ENCODE results near the gene DHX16.
"Not testable (repeated sequence)": the region's sequence is repeated elsewhere in the genome, so short reads cannot be mapped to it uniquely, and the experiment has no call there.

DHX16 gene

DNA sequence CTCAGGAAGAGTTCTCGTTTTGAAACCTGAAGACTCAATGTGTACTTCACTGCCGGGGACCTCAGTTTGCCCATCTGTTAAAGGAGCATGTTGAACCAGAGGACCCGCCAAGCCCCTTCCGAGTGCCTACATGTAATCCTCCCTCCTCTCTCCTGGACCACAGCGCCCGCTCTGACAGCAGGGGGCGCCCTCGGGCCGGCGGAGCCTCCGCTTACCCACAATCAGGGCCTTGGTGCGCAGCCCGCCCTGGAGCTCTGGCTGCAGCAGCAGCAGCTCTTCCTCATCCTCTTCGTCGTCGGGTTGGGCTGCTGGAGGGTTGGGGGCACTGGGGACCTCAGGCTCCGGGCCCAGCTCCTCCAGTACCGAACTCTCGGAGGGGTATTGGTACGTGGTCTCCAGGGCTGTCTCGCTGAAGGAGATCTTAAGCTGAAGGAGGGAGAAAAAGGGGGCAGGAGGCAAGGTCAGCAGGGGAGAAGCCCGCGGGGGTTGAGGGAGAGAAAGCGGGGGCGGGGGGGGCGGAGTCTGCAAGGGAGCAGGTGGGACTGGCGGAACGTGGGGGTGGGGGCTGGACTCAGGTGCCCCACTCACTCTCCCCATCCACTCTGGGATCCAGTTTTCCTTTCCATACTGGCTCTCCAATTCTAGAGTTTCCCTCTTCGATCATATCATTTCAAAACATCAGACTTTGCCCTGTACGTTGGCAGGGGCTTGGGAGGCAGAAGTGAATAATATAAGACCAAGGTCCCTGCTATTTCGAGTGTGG, 6.3 kb upstream of the DHX16 start:
- peak; percentile 83 for DNase-seq

DNA sequence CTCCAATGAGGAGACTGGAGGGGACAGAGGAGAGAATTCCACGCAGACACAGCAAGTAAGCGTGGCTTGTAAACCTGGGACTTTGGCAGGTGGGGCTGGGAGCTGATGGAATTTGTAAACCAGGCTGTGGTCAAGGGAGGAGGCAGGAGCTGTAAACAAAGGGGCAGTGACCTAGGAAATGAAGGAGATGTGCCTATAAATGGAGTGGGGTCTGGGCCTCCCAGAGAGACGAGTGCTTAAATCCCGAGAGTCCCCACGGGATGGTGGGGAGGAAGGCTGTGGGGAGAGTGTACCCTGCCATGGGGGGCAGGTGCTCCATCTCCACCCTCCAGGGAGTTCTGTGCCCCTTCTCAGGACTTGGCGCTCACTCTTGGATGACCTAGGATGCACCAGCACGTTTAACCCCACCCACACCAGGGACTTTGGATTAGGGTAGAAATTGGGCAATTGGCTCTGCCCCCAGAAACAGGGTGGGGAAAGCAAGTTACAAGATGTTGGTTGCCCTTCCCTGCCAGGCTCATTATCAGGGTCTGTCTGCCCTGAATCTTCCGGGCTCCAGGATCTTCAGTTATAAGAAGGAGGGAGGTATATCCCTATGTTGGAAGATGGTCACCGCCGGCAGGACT, 4.0 kb upstream of the DHX16 start:
- DNase-seq: peak; percentile 63

DNA sequence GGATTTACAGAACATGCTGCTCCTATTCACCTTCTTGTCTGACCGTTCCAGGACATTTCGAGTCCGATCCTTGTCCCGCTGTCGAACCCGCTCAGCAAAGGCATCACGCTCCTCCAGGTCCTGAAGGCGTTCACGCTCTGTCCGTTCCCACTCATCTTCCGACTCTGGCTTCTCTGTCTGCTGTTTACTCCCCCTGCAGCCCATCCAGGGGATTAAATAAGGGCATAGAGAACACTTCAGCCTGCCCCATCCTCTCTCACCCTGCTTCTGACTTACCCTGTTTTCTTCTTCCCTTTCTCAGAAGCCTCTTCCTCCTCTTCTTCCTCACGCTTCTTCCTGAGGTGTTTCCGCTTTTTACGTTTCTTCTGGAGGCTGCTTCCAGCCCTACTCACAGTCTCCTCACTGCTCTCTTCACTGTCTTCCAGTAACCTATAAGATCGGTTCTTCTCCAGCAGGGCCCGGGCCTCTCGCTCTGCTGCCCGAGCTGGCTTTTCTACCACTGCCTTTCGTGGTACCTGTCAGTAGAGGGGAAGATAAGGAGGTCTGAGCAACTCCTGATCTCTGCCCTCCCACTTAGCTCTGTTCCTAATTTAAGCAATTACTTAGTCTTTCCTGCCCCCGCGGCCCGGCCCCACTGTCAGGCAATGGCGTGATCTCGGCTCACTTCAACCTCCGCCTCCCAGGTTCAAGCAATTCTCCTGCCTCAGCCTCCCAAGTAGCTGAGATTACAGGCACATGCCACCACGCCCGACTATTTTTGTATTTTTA, 1.9 kb downstream of the DHX16 start:
- DNase-seq: no peak

DNA sequence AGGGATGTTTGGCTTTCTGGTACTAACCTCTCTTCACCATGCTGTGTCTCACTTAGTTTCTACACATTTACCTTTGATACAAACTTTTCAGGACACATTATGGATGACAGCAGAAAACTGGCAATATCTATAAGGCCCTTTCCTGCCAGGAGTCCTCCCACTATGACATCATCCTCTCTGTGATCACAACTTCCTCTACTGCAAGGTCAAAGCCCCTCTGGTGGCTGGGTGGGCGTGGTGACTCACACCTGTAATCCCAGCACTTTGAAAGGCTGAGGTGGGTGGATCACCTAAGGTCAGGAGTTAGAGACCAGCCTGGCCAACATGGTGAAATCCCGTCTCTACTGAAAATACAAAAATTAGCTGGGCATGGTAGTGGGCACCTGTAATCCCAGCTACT, 6.5 kb downstream of the DHX16 start:
- DNase-seq: not testable (repeated sequence)

DNA sequence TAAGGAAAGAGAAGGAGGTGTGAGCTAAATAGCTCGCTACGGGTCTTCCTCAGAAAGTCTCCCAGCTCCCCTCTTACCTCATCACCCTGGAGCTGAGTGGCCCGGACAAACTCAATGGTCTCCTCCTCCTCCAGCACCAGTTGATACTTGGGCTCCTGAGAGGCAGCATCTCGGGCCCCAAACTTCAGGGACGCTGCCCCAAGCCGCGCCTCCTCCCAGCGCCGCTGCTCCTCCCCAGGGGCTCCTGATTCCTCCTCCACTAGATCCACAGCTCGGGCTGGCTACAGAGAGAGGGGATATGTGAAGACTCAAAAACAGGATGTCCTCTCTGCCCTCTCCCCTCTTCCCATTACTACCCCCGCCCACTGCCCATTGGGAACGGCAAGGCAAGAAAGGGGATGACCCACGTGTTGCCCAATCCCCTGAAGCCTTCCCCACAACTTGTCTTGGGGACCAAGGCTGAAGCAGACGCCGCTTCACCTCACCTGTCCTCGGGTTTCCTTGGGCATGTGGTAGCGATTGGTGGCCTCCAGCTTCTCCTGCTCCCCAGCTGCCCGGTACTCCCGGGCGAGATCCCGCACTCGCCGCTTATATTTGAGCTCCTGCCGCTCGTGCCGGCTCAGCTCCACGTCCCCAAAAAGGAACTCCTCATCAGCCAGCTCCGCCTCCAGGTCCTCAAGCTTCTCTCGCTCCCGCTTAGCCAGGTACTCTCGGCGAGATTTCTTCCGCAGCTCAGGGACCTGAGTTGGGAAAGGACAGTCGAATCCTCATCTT, 7.6 kb downstream of the DHX16 start:
- no peak for DNase-seq

DNA sequence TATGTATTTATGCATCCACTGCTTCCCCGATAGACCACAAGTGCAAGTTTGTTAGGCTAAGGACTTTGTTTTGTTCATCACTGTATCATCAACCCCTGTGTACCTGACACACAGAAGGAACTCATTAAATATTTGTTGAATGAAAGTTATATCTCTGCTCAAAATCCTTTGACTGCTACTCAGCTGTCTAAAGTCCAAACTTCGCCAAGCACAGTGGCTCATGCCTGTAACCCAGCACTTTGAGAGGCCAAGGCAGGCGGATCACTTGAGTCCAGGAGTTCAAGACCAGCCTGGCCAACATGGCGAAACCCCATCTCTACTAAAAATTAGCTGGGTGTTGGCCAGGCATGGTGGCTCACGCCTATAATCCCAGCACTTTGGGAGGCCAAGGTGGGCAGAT, 14.9 kb downstream of the DHX16 start:
- not testable (repeated sequence) for DNase-seq

DNA sequence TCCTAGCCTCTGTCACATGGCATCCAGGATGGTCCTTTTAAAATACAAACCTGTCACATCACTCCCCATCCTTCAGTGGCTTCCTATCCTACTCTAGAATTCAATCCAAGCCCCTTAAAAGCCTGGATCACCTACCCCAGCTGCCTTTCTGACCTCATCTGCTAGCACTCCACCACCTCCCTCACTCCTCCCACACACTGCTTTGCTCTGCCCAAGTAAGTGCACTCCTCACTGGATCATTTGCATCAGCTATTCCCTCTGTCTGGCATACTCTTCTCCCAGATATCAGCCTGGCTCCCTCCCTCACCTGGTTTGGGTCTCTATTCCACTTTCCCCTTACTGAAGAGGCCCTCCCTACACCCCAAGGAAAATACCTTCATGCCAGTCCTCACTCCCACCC, 15.4 kb downstream of the DHX16 start:
- DNase-seq: no peak

DNA sequence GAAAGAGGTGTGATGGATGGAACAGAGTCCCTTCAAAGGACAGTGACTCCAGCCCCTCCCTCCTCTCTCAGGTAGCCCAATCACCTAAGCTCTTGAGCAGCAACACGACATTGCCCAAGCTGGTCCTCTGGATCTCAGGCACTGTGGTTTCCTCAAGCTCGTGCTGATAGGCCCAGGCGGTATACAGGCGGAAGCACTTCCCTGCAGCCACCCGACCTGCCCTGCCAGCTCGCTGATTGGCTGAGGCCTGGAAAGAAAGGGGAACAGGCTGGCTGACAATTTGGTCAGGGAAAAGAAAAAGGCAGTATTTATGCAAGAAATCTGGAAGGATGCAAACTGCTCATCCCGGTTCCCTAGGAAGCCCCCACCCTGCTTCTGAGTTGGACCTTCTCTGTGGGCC, 16.3 kb downstream of the DHX16 start:
- DNase-seq: no peak

DNA sequence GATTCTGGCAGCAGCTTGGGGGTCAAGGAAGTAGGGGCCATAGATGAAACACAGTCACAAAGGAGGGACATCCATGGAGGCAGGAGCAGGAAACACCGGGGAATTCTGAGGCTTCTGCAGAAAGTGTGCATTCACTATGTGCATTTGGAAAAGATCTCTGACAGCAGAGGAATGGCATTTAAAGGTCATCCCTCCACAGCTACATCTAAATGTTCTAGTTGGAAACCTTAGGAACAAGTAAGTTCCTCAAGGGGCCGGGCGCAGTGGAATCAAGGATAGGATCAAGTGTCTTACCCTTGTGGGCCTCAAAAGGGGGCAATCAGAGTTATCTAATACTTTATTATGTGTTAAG, 17.1 kb downstream of the DHX16 start:
- DNase-seq: no peak

DNA sequence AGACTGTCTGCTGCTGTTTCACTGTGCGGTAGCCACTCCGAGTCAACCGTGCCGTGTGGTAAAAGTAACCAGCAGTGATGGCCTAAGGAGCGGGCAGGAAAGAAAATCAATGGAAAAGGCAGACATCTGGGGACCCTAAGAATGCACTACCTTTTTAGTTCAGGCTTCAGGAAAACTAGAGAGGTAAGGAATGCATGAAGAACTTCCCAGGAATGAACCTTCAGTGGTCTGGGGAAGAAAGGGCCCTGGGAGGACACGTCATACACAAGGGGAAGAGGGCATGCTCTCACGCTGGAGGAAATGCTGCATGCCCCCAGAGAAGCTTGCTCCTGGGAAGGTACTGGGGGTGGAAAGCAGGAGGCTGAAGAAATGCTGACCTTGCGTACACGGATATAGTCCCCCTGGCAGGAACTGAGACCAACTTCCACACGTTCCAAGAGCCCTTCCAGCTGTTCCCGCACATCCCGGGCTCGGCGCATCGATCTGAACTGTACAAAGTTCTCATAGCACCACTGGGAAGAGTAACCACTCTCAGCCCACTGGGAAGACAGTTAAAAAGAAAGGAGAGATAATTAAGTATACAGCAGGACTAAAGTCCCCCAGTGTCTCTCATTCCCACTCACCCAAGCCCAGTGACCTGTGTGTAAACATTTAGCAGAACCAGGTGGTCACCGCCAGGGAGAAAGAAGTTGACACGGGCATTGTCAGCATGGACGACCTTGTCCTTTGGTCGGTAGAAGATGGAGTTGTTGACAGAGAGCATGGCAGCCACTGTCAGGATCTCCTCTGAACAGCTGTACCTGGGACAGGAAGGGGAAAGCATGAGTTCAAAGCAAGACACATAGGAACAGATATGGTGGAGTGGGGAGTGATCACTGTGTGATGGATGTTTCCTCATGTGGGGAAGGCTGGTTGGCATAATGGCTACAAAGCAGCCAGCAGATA, 17.7 kb downstream of the DHX16 start:
- no peak for DNase-seq

DNA sequence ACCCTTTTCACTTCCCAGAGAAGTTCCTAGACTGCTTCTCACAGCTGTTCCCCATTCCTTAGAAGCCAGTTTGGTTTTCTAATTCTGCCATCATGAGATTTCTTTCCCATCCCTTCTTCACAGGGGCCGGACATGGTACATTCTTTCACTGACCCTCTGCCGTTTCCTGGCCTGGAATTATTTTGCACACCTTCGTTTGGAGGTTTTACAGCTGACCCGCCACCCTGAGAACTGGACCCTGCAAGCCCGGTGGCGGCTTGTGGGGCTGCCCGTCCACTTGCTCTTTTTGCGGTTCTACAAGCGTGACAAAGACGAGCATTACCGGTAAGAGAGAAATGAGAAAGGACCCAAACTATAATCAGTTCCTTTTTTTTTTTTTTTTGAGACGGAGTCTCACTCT, 21.7 kb downstream of the DHX16 start:
- no peak for DNase-seq

DNA sequence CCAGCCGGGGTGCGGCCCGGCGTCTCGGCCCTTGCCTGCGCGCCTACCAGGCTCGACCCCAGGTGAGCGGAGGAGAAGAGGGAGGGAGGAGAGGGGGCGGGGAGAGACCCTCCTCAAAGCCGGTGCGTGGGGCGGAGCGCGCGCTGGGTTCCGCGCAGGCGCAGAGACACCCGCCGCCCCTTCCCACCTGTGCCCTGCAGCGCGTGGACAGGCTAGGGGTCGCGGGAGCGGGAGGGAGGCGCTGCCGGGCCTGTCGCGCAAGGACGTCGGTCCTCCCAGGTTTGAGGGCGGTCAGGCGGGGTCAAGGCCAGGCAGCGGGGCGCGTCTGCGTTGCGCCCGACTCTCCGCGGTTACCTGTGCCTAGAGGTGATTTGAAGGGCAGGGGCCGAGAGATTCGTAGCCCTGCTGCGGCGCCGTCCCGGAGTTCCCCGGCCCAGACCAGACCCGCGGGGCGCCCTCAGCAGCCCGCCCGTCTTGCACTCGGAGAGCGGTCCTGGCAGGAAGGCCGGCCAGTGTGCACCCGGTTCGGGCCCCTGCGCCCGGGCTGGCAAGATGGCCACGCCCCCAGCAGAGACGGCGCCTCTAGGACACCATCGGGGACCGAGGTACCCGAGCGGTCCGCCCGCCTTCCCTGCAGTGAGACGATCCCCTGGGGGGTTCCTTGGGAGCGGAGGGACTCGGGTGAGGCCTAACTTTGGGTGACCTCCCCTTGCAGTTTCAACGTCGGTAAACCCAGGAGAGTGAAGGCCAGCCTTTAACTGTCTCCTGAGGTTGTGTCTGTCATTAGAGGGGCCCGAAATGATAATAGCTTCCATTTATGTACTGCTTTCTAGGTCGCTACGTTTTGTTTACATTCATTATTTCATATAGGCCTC, 25.3 kb downstream of the DHX16 start:
- DNase-seq: peak; percentile 75

DNA sequence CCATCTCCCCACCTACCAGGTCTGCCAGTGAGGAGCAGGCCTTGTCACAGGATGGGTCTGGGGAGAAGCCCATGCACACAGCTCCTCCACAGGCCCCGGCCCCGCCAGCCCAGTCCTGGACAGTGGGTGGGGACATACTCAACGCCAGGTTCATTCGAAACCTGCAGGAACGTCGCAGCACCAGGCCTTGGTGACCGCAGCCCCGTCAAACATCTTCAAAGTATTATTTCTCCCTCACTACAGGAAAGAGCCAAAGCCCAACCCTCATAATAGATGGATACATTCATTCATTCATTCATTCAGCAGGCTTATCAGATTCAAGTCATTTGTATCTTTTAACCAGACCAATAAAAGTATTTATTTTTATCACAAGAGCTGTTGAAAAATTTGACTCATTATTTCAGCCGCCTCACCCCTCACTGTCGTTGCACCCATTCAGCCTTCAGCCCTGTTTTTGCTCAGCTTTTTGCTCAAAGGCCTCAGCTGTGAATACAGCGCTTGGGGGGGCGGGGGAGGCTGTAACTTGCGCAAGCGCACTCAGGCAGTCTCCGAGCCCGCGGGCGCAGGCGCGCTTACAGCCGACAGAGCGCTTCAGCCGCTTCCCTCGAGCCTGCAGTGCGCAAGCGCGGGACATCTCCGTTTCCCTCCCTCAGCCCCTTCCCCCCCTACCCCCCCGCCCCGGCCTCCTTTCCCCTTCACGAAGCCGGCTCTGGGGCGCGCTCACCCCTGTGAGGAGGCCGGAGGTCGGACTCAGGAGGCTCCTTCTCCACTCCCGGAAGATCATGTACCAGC, 26.2 kb downstream of the DHX16 start, which contains the start of gene C6orf136:
C6orf136 (plus strand) TSS at position 684 of the 792 bp plus-strand sequence; CDS start at position 783, 99 bp downstream.
- DNase-seq: peak; percentile 94

DNA sequence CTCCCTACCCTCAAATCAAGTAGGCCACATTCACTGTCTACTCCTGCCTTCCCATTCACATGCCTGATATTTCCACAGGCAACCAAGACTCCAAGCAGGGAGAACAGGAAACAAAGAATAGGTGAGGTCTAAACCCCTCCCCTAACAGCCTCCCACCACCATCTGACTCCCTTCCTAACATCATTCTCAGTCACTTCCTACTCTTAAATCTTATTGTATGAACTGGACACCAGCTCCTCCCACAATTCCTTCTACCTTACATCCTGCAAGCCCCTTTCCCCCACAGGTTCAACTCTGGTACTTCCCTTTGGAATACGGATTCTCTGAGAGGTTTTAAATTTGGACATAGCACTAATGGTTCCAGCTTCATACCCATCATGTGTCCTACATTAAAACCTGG, 26.8 kb downstream of the DHX16 start:
- no peak for DNase-seq

DNA sequence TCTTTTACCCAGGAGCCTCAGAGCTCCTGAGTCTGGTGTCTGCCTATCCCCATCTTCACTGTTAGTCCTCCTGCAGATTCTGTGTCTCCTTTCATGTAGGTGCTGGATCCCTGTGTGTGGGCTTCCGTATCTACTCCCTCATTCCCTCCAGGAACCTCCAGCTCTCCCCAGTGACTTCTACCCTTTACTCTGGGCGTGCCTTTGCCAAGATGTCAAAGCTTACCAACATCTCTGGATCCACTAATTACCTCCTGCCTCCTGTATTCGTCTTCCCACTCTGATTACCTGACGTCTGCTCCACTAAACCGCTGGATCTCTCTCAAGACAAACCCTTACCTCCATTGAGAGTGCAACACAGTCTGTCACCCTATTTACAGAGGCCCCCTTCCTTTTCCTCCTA, 28.0 kb downstream of the DHX16 start:
- no peak for DNase-seq

DNA sequence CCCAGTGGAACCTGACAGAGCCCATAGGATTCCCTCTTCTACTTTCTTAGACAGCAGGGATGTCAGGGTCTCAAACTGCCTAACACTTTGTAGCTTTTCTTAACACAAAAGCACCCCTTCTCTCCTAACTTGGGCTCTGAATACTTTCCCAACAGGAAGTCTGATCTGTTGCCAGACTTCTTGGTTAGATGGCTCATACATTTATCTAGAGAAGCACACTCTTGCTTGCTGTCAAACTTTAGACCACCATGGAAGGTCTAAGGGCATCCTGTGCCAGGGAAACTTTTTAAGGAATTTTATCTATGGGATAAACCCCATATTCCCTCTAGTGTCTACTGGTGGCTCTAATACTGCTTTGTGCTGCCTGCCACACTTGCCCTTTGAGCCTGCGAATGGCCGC, 29.1 kb downstream of the DHX16 start:
- no peak for DNase-seq

DNA sequence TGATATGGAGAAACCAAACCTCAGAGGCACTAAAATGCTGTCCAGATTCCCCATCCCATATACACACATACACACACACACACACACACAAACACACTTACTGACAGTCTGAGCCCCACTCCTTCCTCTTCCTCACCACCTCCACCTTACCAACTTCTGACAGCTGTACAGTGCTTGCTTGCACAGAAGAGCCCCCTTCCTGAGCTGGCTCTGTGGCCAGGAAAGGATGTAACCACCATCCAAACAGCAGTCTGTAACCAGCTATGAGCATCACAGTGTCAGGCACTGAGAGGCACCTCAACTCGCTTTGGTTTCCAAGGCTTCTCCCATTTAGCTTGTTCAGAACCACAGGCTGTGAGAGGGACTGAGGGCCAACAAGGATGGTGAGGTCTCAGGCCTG, 31.8 kb downstream of the DHX16 start:
- no peak for DNase-seq

DNA sequence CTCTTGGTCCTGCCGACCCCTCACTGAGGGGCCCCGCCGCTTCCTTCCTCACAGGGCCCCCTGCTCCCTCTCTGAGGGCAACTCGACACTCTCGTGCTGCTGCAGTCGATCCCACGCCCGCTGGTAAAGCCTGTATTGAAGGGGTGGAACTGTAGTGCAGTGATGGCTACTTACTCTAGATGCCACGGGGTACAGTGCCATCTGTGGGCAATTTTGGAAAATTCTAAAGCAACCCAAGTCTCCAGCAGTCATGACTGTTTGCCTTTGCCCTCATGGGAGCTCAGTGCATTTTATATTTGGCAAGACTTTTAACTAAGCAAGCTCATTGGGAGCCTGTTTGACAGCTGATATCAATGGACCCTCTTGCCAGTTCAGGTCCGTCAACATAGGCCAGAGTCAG, 32.3 kb downstream of the DHX16 start:
- peak; percentile 46 for DNase-seq

DNA sequence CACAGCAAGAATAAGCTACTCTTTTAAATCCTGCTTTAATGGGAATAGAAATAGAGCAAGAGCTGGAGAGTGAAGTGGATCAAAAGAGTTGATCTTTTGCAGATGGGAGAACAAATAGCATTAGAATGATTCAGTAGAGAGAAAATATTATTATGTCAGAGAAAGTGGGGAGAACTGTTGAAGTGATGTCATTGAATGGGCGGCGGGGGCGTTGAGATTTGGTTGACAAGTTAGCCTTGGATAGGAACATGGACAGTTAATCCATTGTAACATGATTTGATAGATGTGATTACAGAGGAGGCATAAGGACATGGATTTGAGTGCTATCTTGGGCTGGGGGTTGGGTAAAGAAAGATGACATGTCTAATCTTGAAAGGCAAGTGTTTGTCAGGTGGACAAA, 37.0 kb downstream of the DHX16 start:
- no peak for DNase-seq

Measured in hematopoietic multipotent progenitor cell treated with erythropoietin and hydrocortisone succinate and interleukin-3 and kit ligand, for 8 days (in vitro differentiated cells).